Esophagus squamous epithelium (tissue), 4 donors: Measurements from ENCODE around the gene OR8A1.

Experiments
- POLR2A ChIP-seq, 4 donors: fragments of 450-650 bp; IDR thresholded peaks; one replicate each; pipeline ENCODE4 v1.6.1; 2017; ENCODE audit warnings: antibody characterized with exemption in 4 of 4, mild to moderate bottlenecking in 4 of 4, moderate library complexity in 3 of 4
- TF ChIP-seq, protein P1 (sequence below), 6 experiments: fragments of 450-650 bp in 4 of 6; fragments of 200-600 bp in 2 of 6; sonication (generic) in 2 of 6; IDR thresholded peaks; one replicate each; pipeline ENCODE4 v1.5.1; 2016 to 2019; ENCODE audit warnings: antibody characterized with exemption in 6 of 6, mild to moderate bottlenecking in 4 of 6, moderate library complexity in 4 of 6

DNA sequence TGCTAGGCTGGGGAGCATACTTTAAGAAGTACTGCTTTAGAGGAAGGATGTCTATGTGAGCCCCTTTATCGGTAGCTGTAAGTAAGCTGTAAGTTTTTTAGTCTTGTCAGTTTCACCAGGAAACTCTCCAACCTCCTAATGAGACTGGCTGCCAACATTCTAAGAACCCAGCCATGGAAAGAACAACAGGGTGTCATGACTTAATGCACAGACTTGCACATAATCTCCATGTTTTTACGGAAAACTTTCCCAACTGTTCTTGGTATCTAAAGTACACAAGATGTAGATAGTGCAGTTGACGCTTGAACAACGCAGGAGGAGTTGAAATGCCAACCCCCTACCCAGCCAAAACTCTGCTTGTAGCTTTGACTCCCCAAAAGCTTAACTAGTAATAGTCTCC is 9.0 kb downstream of the OR8A1 start:
- TF ChIP-seq, protein P1, sequence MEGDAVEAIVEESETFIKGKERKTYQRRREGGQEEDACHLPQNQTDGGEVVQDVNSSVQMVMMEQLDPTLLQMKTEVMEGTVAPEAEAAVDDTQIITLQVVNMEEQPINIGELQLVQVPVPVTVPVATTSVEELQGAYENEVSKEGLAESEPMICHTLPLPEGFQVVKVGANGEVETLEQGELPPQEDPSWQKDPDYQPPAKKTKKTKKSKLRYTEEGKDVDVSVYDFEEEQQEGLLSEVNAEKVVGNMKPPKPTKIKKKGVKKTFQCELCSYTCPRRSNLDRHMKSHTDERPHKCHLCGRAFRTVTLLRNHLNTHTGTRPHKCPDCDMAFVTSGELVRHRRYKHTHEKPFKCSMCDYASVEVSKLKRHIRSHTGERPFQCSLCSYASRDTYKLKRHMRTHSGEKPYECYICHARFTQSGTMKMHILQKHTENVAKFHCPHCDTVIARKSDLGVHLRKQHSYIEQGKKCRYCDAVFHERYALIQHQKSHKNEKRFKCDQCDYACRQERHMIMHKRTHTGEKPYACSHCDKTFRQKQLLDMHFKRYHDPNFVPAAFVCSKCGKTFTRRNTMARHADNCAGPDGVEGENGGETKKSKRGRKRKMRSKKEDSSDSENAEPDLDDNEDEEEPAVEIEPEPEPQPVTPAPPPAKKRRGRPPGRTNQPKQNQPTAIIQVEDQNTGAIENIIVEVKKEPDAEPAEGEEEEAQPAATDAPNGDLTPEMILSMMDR (IDR thresholded peaks at IDR 0.05): no peak
- TF ChIP-seq POLR2A (IDR thresholded peaks at IDR 0.05): no peak
